K562 (cell line): ENCODE measurements around the gene CRIM1. TPM values are rescaled to one million over a fixed set of nuclear protein-coding genes. Genes with fewer than 3 reads are reported as not detected.

Experiments used
- ATAC-seq: fragments of 200-7000 bp; cut with Tn5 transposase; 3 replicates; pipeline ENCODE4 v1.9.1; 2020; ENCODE audit warnings: moderate library complexity
- BruUV-seq: library from RNA; stranded (reverse); fragments of 400-500 nt; replicated peaks from 2 replicates; lab custom pipeline; 2021; lab: Mats Ljungman, UMichigan
- CTCF ChIA-PET: fragments of 300-600 bp; formaldehyde crosslinking; extraction: SDS; loops from one replicate; lab custom pipeline; 2021; ENCODE audit warnings: low intra/inter-chr PET ratio; lab: Yijun Ruan, JAX
- POLR2A ChIA-PET: fragments of 300-600, 350-650 bp; sonication (Branson Sonifier 250); formaldehyde crosslinking; extraction: SDS; loops from one replicate; lab custom pipeline; 2021; ENCODE audit warnings: antibody characterized with exemption, inconsistent platforms; lab: Yijun Ruan, JAX
- DNase-seq, 4 experiments: peaks; one replicate each; pipeline versions ENCODE4 v3.0.0 to v3.0.0-alpha.2; 2011 to 2018; ENCODE audit warnings: low spot score in 3 of 4, mixed read lengths in 3 of 4; ENCODE audit errors: extremely low read depth in 1 of 4
- FAIRE-seq: peaks from 2 replicates; lab custom pipeline; 2011; peaks lifted over from hg19 to GRCh38; lab: Jason Lieb, UNC
- H2AFZ ChIP-seq: 2 replicates; pipeline ENCODE4 v1.6.0; 2011; ENCODE audit warnings: low read depth, low read length, control low read depth, inconsistent platforms
- H3K27ac ChIP-seq: fragments of 200-600 bp; 3 replicates; pipeline ENCODE4 v1.8.0; 2011; ENCODE audit warnings: low read depth, mild to moderate bottlenecking, control low read depth, inconsistent platforms, low read length, moderate library complexity, mixed read lengths; ENCODE audit errors: extremely low read depth
- H3K27me3 ChIP-seq, 2 experiments: fragments of 300-600 bp in 1 of 2; 2 replicates in 1 of 2; 3 replicates in 1 of 2; pipeline versions ENCODE4 v1.6.0 to v1.8.0; 2011; ENCODE audit warnings: inconsistent platforms in 2 of 2, low read length in 2 of 2, mild to moderate bottlenecking in 1 of 2, mixed read lengths in 1 of 2, moderate library complexity in 1 of 2; ENCODE audit not compliant: control insufficient read depth in 2 of 2, insufficient read depth in 2 of 2
- H3K36me3 ChIP-seq: fragments of 300-600 bp; 3 replicates; pipeline ENCODE4 v1.8.0; 2011; ENCODE audit warnings: mild to moderate bottlenecking, low read length, inconsistent platforms; ENCODE audit not compliant: control insufficient read depth, insufficient read depth
- H3K4me1 ChIP-seq, 2 experiments: fragments of 200-600 bp in 1 of 2; replicated peaks in 1 of 2; 2 replicates in 1 of 2; 3 replicates in 1 of 2; pipeline versions ENCODE4 v1.5.1 to v1.8.0; 2011; ENCODE audit warnings: inconsistent platforms in 2 of 2, low read length in 2 of 2, mild to moderate bottlenecking in 1 of 2, mixed read lengths in 1 of 2, moderate library complexity in 1 of 2; ENCODE audit not compliant: control insufficient read depth in 2 of 2, insufficient read depth in 2 of 2
- H3K4me2 ChIP-seq: 2 replicates; pipeline ENCODE4 v1.6.1; 2011; ENCODE audit warnings: low read length, control low read depth, inconsistent platforms, mixed read lengths; ENCODE audit not compliant: insufficient read depth
- H3K4me3 ChIP-seq: fragments of 200-600 bp; sonication (generic), shearing (Covaris generic); 2 replicates; pipeline ENCODE4 v1.5.1; 2016; ENCODE audit warnings: control low read depth, inconsistent platforms
- H3K79me2 ChIP-seq: fragments of 200-600 bp; 3 replicates; pipeline ENCODE4 v1.8.0; 2011; ENCODE audit warnings: low read length, inconsistent platforms; ENCODE audit not compliant: control insufficient read depth, insufficient read depth
- H3K9ac ChIP-seq, 2 experiments: 2 replicates each; pipeline versions ENCODE4 v1.6.0 to v1.6.1; 2011; ENCODE audit warnings: low read depth in 2 of 2, low read length in 2 of 2, control low read depth in 1 of 2, inconsistent platforms in 1 of 2, mild to moderate bottlenecking in 1 of 2, mixed read lengths in 1 of 2; ENCODE audit not compliant: insufficient read depth in 1 of 2
- H3K9me1 ChIP-seq: one replicate; pipeline ENCODE4 v1.6.0; 2011; ENCODE audit warnings: inconsistent platforms, mild to moderate bottlenecking, low read length, moderate library complexity; ENCODE audit not compliant: control insufficient read depth, insufficient read depth
- H3K9me3 ChIP-seq: replicated peaks from 2 replicates; pipeline ENCODE4 v1.5.1; 2011; ENCODE audit warnings: low read depth, low read length, inconsistent platforms; ENCODE audit not compliant: control insufficient read depth, insufficient read depth
- H4K20me1 ChIP-seq: replicated peaks from 2 replicates; pipeline ENCODE4 v1.6.1; 2011; ENCODE audit warnings: low read length, inconsistent platforms, mixed read lengths; ENCODE audit not compliant: control insufficient read depth, insufficient read depth
- ADNP ChIP-seq: fragments of 200-800 bp; sonication (Bioruptor generic); IDR thresholded peaks from 2 replicates; pipeline ENCODE4 v1.6.1; 2016; ENCODE audit warnings: missing genetic modification characterization, missing compliant biosample characterization
- CHD1 ChIP-seq: fragments of 200-600 bp; sonication (generic); IDR thresholded peaks from one replicate; pipeline ENCODE4 v1.6.1; 2012; ENCODE audit warnings: mild to moderate bottlenecking, moderate library complexity, low read length, inconsistent platforms
- CHD2 ChIP-seq: IDR thresholded peaks from 2 replicates; pipeline ENCODE4 v1.6.1; 2011; ENCODE audit warnings: low read depth, low read length
- FOS ChIP-seq: IDR thresholded peaks from 3 replicates; pipeline ENCODE4 v1.6.1; 2011; ENCODE audit not compliant: insufficient read length; ENCODE audit errors: extremely low read depth
- HEY1 ChIP-seq: fragments of 250-450 bp; sonication (Bioruptor Pico); IDR thresholded peaks from 2 replicates; pipeline ENCODE4 v1.5.0; 2020; ENCODE audit warnings: mild to moderate bottlenecking, moderate library complexity, borderline replicate concordance
- KAT2B ChIP-seq: IDR thresholded peaks from one replicate; pipeline ENCODE4 v1.6.1; 2012; ENCODE audit warnings: low read depth, mild to moderate bottlenecking, control low read depth, inconsistent platforms, low read length, moderate library complexity
- MCM2 ChIP-seq: fragments of 450-650 bp; IDR thresholded peaks from 2 replicates; pipeline ENCODE4 v1.6.1; 2017; ENCODE audit warnings: low read depth, mild to moderate bottlenecking
- POLR2H ChIP-seq: IDR thresholded peaks from 2 replicates; pipeline ENCODE4 v1.6.1; 2016; ENCODE audit warnings: missing genetic modification characterization, low read depth, mild to moderate bottlenecking, control low read depth, missing compliant biosample characterization, moderate library complexity
- PRPF4 ChIP-seq: fragments of 200-400 bp; formaldehyde crosslinking; IDR thresholded peaks from one replicate; pipeline ENCODE4 v1.6.1; 2017; ENCODE audit warnings: low read length, low read depth, mild to moderate bottlenecking; ENCODE audit not compliant: insufficient read depth, poor library complexity, severe bottlenecking
- RAD51 ChIP-seq: fragments of 450-650 bp; IDR thresholded peaks from 2 replicates; pipeline ENCODE4 v1.7.1; 2016; ENCODE audit warnings: low read depth, mild to moderate bottlenecking, borderline replicate concordance
- RCOR1 ChIP-seq, 2 experiments: IDR thresholded peaks; 2 replicates each; pipeline ENCODE4 v1.6.1; 2012; ENCODE audit warnings: low read depth in 2 of 2, low read length in 2 of 2, borderline replicate concordance in 1 of 2, improper control_type of control experiment in 1 of 2
- SAFB ChIP-seq: fragments of 200-400 bp; formaldehyde crosslinking; IDR thresholded peaks from 2 replicates; pipeline ENCODE4 v1.6.1; 2017; ENCODE audit warnings: low read depth, low read length, borderline replicate concordance
- SMAD4 ChIP-seq: fragments of 250-450 bp; sonication (Bioruptor Pico); conservative IDR thresholded peaks from 2 replicates; pipeline ENCODE4 v1.8.0; 2021; ENCODE audit warnings: inconsistent platforms, mild to moderate bottlenecking, moderate library complexity
- ZNF431 ChIP-seq: sonication (generic); formaldehyde crosslinking; IDR thresholded peaks from 2 replicates; pipeline ENCODE4 v1.8.0; 2022; ENCODE audit warnings: mild to moderate bottlenecking, missing genetic modification reagents
- ZNF436 ChIP-seq: fragments of 250-450, 450-650 bp; sonication (Bioruptor Pico); formaldehyde crosslinking; IDR thresholded peaks from 2 replicates; pipeline ENCODE4 v1.7.0; 2020; ENCODE audit warnings: mild to moderate bottlenecking
- ZNF780A ChIP-seq: fragments of 250-450 bp; sonication (Bioruptor Pico); IDR thresholded peaks from 2 replicates; pipeline ENCODE4 v1.5.0; 2021; ENCODE audit warnings: mild to moderate bottlenecking
- WGBS: fragments of 100-300 bp; shearing (Covaris generic); methylation state at CpG from one replicate; pipeline ENCODE4 v1.1.6; 2016; ENCODE audit warnings: low coverage, mixed read lengths; ENCODE audit not compliant: insufficient coverage; ENCODE audit errors: missing lambda C conversion rate; 5-methylcytosine and 5-hydroxymethylcytosine counted together
- in situ Hi-C: fragments of 300-500 bp; cut with MboI; formaldehyde crosslinking; loops from 4 replicates; pipeline ENCODE4 v1.15.0; 2018; ENCODE audit warnings: inconsistent platforms, mixed read lengths
- intact Hi-C: fragments of 100-400 bp; cut with micrococcal nuclease; formaldehyde crosslinking; loops from 2 replicates; pipeline ENCODE4 v1.14.2; 2022
- polyA plus RNA-seq, 8 experiments: library from polyadenylated mRNA; depleted of rRNA in 4 of 8; stranded (reverse) in 5 of 8; unstranded in 3 of 8; fragments of >200 nt; fragmentation: Nextera tagmentation in 2 of 8; fragmentation: Illumina TruSeq in 1 of 8; extraction: Ambion mirVana in 2 of 8; extraction: Trizol in 1 of 8; gene quantifications; 2 replicates each; pipeline versions ENCODE4 v1.2.1 to v1.2.3, GENCODE V29; 2011 to 2014; ENCODE audit warnings: inconsistent platforms in 1 of 8, missing spikeins in 1 of 8
- total RNA-seq, 7 experiments: library from RNA; depleted of rRNA in 6 of 7; stranded (reverse); fragments of >200 nt in 6 of 7; fragmentation: Illumina TruSeq in 2 of 7; extraction: Trizol in 2 of 7; gene quantifications; 2 replicates each; pipeline versions ENCODE4 v1.2.1 to v1.2.3, GENCODE V29; 2011 to 2021; ENCODE audit warnings: low replicate concordance in 1 of 7
- TF ChIP-seq, protein P1 (sequence below): fragments of 450-650 bp; IDR thresholded peaks from 2 replicates; pipeline ENCODE4 v1.6.1; 2017; ENCODE audit warnings: mild to moderate bottlenecking, moderate library complexity
- TF ChIP-seq, protein P2 (sequence below): IDR thresholded peaks from 3 replicates; pipeline ENCODE4 v1.6.1; 2011; ENCODE audit warnings: borderline replicate concordance, mild to moderate bottlenecking; ENCODE audit not compliant: insufficient read length, insufficient read depth

Gene CRIM1
- total and polyA plus RNA-seq, 9 of the 15 experiments (the other 6 are each of a cell fraction or from before 2014, with no cell fraction given) = 0.01 to 0.36 (median 0.06) TPM; not detected in 1

GRCh38 chr2:36318547-36318946 lies 37.0 kb upstream of the CRIM1 start (continued):
- TF ChIP-seq, protein P1, sequence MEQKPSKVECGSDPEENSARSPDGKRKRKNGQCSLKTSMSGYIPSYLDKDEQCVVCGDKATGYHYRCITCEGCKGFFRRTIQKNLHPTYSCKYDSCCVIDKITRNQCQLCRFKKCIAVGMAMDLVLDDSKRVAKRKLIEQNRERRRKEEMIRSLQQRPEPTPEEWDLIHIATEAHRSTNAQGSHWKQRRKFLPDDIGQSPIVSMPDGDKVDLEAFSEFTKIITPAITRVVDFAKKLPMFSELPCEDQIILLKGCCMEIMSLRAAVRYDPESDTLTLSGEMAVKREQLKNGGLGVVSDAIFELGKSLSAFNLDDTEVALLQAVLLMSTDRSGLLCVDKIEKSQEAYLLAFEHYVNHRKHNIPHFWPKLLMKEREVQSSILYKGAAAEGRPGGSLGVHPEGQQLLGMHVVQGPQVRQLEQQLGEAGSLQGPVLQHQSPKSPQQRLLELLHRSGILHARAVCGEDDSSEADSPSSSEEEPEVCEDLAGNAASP = no peak
- TF ChIP-seq POLR2H (no peak), SAFB (no peak)

DNA sequence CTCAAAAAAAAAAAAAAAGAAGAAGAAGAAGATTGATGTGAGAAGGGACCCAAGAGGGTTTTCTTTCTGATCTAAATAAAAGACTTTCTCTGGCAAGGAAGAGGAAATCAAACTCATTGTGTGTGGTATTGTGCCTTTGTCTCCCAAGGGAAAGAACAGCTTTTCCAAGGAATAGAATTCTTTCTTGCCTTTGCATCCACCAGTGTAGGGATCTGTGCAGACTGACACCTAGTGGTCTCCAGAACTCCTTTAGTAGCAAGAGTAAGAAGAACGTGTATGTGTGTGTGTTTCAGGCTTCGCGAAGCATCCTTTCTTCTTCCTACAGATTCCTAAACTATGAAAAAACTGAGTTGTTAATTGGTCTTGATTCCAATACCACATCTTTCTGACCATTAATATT lies 33.5 kb upstream of the CRIM1 start:
- no peaks in the 10 kb centered on the region for H3K36me3 ChIP-seq
- H3K27ac ChIP-seq = no peak overlapping the region
- no peak overlapping the region for H3K4me3 ChIP-seq
- no peak overlapping the region for H2AFZ ChIP-seq
- in situ Hi-C loops = no loop called here
- H3K9me1 ChIP-seq = no peaks in the 10 kb centered on the region
- H3K9me3 ChIP-seq = no peaks in the 10 kb centered on the region
- H3K27me3 ChIP-seq = no peaks in the 10 kb centered on the region
- H3K4me2 ChIP-seq = no peak overlapping the region
- WGBS = 0% methylated on average over 3 of the region's 3 CpGs
- no peak for DNase-seq
- no peaks in the 10 kb centered on the region for H3K4me1 ChIP-seq
- no peaks in the 10 kb centered on the region for H3K79me2 ChIP-seq
- intact Hi-C loops = no loop called here
- no peak for FAIRE-seq
- no TSS peak for BruUV-seq
- ATAC-seq = no peak
- CTCF ChIA-PET = no interaction called here
- no peaks in the 10 kb centered on the region for H4K20me1 ChIP-seq
- TF ChIP-seq ADNP = no peak
- TF ChIP-seq RCOR1 (IDR thresholded peaks at IDR 0.05; ENCODE audit: borderline replicate concordance in 1 of 2, low read depth in 2 of 2, low read length in 2 of 2) = no peak
- no peak for TF ChIP-seq FOS
- no peak for TF ChIP-seq RAD51
- no peak for TF ChIP-seq ZNF431 (CRISPR knock-in tag)
- TF ChIP-seq CHD1 = no peak
- no peak for TF ChIP-seq KAT2B
- no peak for TF ChIP-seq PRPF4
- no peak for TF ChIP-seq MCM2
- TF ChIP-seq ZNF780A (CRISPR knock-in tag) = no peak
- TF ChIP-seq SMAD4 = no peak
- no peak for TF ChIP-seq HEY1 (CRISPR knock-in tag)
- TF ChIP-seq CHD2 = no peak
- TF ChIP-seq ZNF436 = no peak
- TF ChIP-seq, protein P2, sequence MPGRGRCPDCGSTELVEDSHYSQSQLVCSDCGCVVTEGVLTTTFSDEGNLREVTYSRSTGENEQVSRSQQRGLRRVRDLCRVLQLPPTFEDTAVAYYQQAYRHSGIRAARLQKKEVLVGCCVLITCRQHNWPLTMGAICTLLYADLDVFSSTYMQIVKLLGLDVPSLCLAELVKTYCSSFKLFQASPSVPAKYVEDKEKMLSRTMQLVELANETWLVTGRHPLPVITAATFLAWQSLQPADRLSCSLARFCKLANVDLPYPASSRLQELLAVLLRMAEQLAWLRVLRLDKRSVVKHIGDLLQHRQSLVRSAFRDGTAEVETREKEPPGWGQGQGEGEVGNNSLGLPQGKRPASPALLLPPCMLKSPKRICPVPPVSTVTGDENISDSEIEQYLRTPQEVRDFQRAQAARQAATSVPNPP = no peak
- POLR2A ChIA-PET = no interaction called here
- H3K9ac ChIP-seq = no peak overlapping the region
